Trophoblast cell (in vitro differentiated cells and primary cell): Measurements from ENCODE around the gene TH.

Source experiments
- DNase-seq, 2 donors: peaks; one replicate each; pipeline ENCODE4 v3.0.0-alpha.2; 2016
- H2AFZ ChIP-seq: 2 replicates; pipeline ENCODE4 v1.6.1; 2013; ENCODE audit warnings: low read length, moderate library complexity, mild to moderate bottlenecking; ENCODE audit not compliant: insufficient read depth, poor library complexity
- H2AK5ac ChIP-seq: 2 replicates; pipeline ENCODE4 v1.6.1; 2013; ENCODE audit warnings: mild to moderate bottlenecking, low read length
- H2BK120ac ChIP-seq: 2 replicates; pipeline ENCODE4 v1.6.1; 2013; ENCODE audit warnings: low read length, mild to moderate bottlenecking, moderate library complexity; ENCODE audit not compliant: insufficient read depth, poor library complexity
- H2BK12ac ChIP-seq: 2 replicates; pipeline ENCODE4 v1.6.1; 2013; ENCODE audit warnings: mild to moderate bottlenecking, low read length, moderate library complexity
- H2BK5ac ChIP-seq: 2 replicates; pipeline ENCODE4 v1.6.1; 2013; ENCODE audit warnings: low read length, low read depth, moderate library complexity, mild to moderate bottlenecking; ENCODE audit not compliant: poor library complexity
- H3K14ac ChIP-seq: 2 replicates; pipeline ENCODE4 v1.6.1; 2013; ENCODE audit warnings: mild to moderate bottlenecking, low read length
- H3K18ac ChIP-seq: 2 replicates; pipeline ENCODE4 v1.6.1; 2013; ENCODE audit warnings: mild to moderate bottlenecking, low read length
- H3K23ac ChIP-seq: 2 replicates; pipeline ENCODE4 v1.6.1; 2013; ENCODE audit warnings: low read length
- H3K27ac ChIP-seq: 2 replicates; pipeline ENCODE4 v1.5.1; 2013; ENCODE audit warnings: low read depth, mild to moderate bottlenecking, inconsistent platforms, low read length, moderate library complexity
- H3K27me3 ChIP-seq: 2 replicates; pipeline ENCODE4 v1.6.1; 2013; ENCODE audit warnings: inconsistent platforms, mild to moderate bottlenecking, low read length, moderate library complexity; ENCODE audit not compliant: insufficient read depth
- H3K36me3 ChIP-seq, 2 experiments: 1 replicate in 1 of 2; 2 replicates in 1 of 2; pipeline ENCODE4 v1.6.1; 2013; ENCODE audit warnings: low read length in 2 of 2, mild to moderate bottlenecking in 2 of 2, moderate library complexity in 1 of 2; ENCODE audit not compliant: insufficient read depth in 2 of 2, control insufficient read depth in 1 of 2
- H3K4ac ChIP-seq: 2 replicates; pipeline ENCODE4 v1.6.1; 2013; ENCODE audit warnings: low read depth, mild to moderate bottlenecking, low read length, moderate library complexity
- H3K4me1 ChIP-seq, 2 experiments: 1 replicate in 1 of 2; 2 replicates in 1 of 2; pipeline ENCODE4 v1.6.1; 2013; ENCODE audit warnings: low read length in 2 of 2, mild to moderate bottlenecking in 2 of 2, moderate library complexity in 1 of 2; ENCODE audit not compliant: insufficient read depth in 2 of 2, control insufficient read depth in 1 of 2
- H3K4me2 ChIP-seq: 2 replicates; pipeline ENCODE4 v1.6.1; 2013; ENCODE audit warnings: inconsistent platforms, mild to moderate bottlenecking, low read length, moderate library complexity
- H3K4me3 ChIP-seq: 2 replicates; pipeline ENCODE4 v1.5.1; 2013; ENCODE audit warnings: mild to moderate bottlenecking, low read depth, low read length, inconsistent platforms
- H3K79me1 ChIP-seq: one replicate; pipeline ENCODE4 v1.6.1; 2013; ENCODE audit warnings: low read length
- H3K79me2 ChIP-seq: 2 replicates; pipeline ENCODE4 v1.6.1; 2013; ENCODE audit warnings: low read length, mild to moderate bottlenecking; ENCODE audit not compliant: control insufficient read depth, insufficient read depth, poor library complexity
- H3K9ac ChIP-seq: 2 replicates; pipeline ENCODE4 v1.6.1; 2013; ENCODE audit warnings: mild to moderate bottlenecking, low read length
- H3K9me3 ChIP-seq: 2 replicates; pipeline ENCODE4 v1.6.1; 2013; ENCODE audit warnings: low read depth, mild to moderate bottlenecking, control low read depth, inconsistent platforms, low read length; ENCODE audit not compliant: insufficient read depth
- H4K12ac ChIP-seq: 2 replicates; pipeline ENCODE4 v1.6.1; 2013; ENCODE audit warnings: low read depth, mild to moderate bottlenecking, low read length, moderate library complexity
- H4K8ac ChIP-seq: 2 replicates; pipeline ENCODE4 v1.6.1; 2013; ENCODE audit warnings: low read depth, mild to moderate bottlenecking, low read length, moderate library complexity
- H4K91ac ChIP-seq: one replicate; pipeline ENCODE4 v1.6.1; 2013; ENCODE audit warnings: low read depth, mild to moderate bottlenecking, low read length, moderate library complexity
- WGBS: extraction: QIAGEN DNeasy Blood & Tissue Kit; methylation state at CpG from one replicate; pipeline ENCODE4 v1.1.7; 2013; ENCODE audit warnings: missing lambda C conversion rate; ENCODE audit not compliant: insufficient read length, insufficient coverage; ENCODE audit errors: extremely low coverage; 5-methylcytosine and 5-hydroxymethylcytosine counted together

TH gene

GRCh38 chr11:2212411-2213251 lies 41.0 kb upstream of the TH start:
- Histone ChIP-seq H4K8ac (no peak overlapping the region), H2AFZ (no peak overlapping the region), H3K18ac (no peak overlapping the region), H4K12ac (no peak overlapping the region), H3K4me1 (peaks cover 13% of the 10 kb centered on the region in 2 experiments), H3K9ac (no peak overlapping the region), H3K27ac (no peak overlapping the region), H2BK5ac (no peak overlapping the region), H3K9me3 (peaks cover 9% of the 10 kb centered on the region), H3K4me3 (no peak overlapping the region), H2BK12ac (no peak overlapping the region), H3K36me3 (no peaks in the 10 kb centered on the region), H3K79me2 (no peaks in the 10 kb centered on the region), H2BK120ac (no peak overlapping the region), H3K79me1 (peaks cover 3% of the 10 kb centered on the region), H3K4ac (no peak overlapping the region), H3K27me3 (no peaks in the 10 kb centered on the region), H3K23ac (no peak overlapping the region), H2AK5ac (no peak overlapping the region), H3K4me2 (no peak overlapping the region), H4K91ac (no peak overlapping the region), H3K14ac (no peak overlapping the region)
- peak; percentile 82 to 93 for DNase-seq
- no CpG with 5 or more reads among the region's 23 CpGs for WGBS

GRCh38 chr11:2211113-2211971 lies 39.7 kb upstream of the TH start:
- Histone ChIP-seq H3K18ac (no peak overlapping the region), H3K79me2 (no peaks in the 10 kb centered on the region), H3K23ac (no peak overlapping the region), H2BK12ac (no peak overlapping the region), H3K9ac (no peak overlapping the region), H3K4me1 (peaks cover 13% of the 10 kb centered on the region in 2 experiments), H3K4me3 (no peak overlapping the region), H3K36me3 (no peaks in the 10 kb centered on the region), H4K91ac (no peak overlapping the region), H2AK5ac (no peak overlapping the region), H3K27ac (no peak overlapping the region), H2BK5ac (no peak overlapping the region), H2BK120ac (no peak overlapping the region), H3K4me2 (no peak overlapping the region), H3K79me1 (peaks cover 3% of the 10 kb centered on the region), H3K9me3 (peaks cover 10% of the 10 kb centered on the region), H3K27me3 (no peaks in the 10 kb centered on the region), H2AFZ (no peak overlapping the region), H3K4ac (no peak overlapping the region), H3K14ac (no peak overlapping the region), H4K8ac (no peak overlapping the region), H4K12ac (no peak overlapping the region)
- no CpG with 5 or more reads among the region's 30 CpGs for WGBS
- no peak for DNase-seq

- H2BK5ac ChIP-seq: no peak overlapping the region
- no CpG with 5 or more reads among the region's 16 CpGs for WGBS
These were observed 38.9 kb upstream of the TH start for GRCh38 chr11:2210366-2211112.

GRCh38 chr11:2209900-2210321 lies 38.3 kb upstream of the TH start:
- H4K91ac ChIP-seq: no peak overlapping the region
- H3K9ac ChIP-seq: no peak overlapping the region

More at GRCh38 chr11:2210366-2211112, 38.9 kb upstream of the TH start:
- H3K4me3 ChIP-seq: no peak overlapping the region
- H3K9me3 ChIP-seq: peaks cover 10% of the 10 kb centered on the region
- H3K4ac ChIP-seq: no peak overlapping the region
- DNase-seq: no peak
- H4K91ac ChIP-seq: no peak overlapping the region
- no peak overlapping the region for H3K18ac ChIP-seq
- no peaks in the 10 kb centered on the region for H3K79me2 ChIP-seq
- no peaks in the 10 kb centered on the region for H3K36me3 ChIP-seq
- H2AFZ ChIP-seq: no peak overlapping the region
- no peak overlapping the region for H4K8ac ChIP-seq
- H3K9ac ChIP-seq: no peak overlapping the region
- H3K14ac ChIP-seq: no peak overlapping the region
- H3K27ac ChIP-seq: no peak overlapping the region
- H3K4me2 ChIP-seq: no peak overlapping the region
- H3K23ac ChIP-seq: no peak overlapping the region
- peaks cover 13% of the 10 kb centered on the region in 2 experiments for H3K4me1 ChIP-seq
- H2BK120ac ChIP-seq: no peak overlapping the region
- peaks cover 3% of the 10 kb centered on the region for H3K79me1 ChIP-seq
- no peak overlapping the region for H2BK12ac ChIP-seq
- no peaks in the 10 kb centered on the region for H3K27me3 ChIP-seq
- H4K12ac ChIP-seq: no peak overlapping the region
- H2AK5ac ChIP-seq: no peak overlapping the region

More at GRCh38 chr11:2209900-2210321, 38.3 kb upstream of the TH start:
- Histone ChIP-seq H4K12ac (no peak overlapping the region), H3K27me3 (no peaks in the 10 kb centered on the region), H3K18ac (no peak overlapping the region), H3K4me2 (no peak overlapping the region), H2AK5ac (no peak overlapping the region), H3K27ac (no peak overlapping the region), H4K8ac (no peak overlapping the region), H3K23ac (no peak overlapping the region), H3K14ac (no peak overlapping the region), H2BK5ac (no peak overlapping the region), H3K4ac (no peak overlapping the region), H2BK120ac (no peak overlapping the region), H3K4me1 (peaks cover 14% of the 10 kb centered on the region in 2 experiments), H2AFZ (no peak overlapping the region), H3K9me3 (peaks cover 10% of the 10 kb centered on the region), H3K79me2 (no peaks in the 10 kb centered on the region), H3K36me3 (no peaks in the 10 kb centered on the region), H3K4me3 (no peak overlapping the region), H3K79me1 (peaks cover 3% of the 10 kb centered on the region), H2BK12ac (no peak overlapping the region)
- no peak for DNase-seq
- WGBS: no CpG with 5 or more reads among the region's 12 CpGs
